GM12892 (cell line): Measurements from ENCODE around the gene NT5DC1.

Source experiments
- POLR2A ChIP-seq: IDR thresholded peaks from 2 replicates; pipeline ENCODE4 v1.6.1; 2011; ENCODE audit warnings: low read depth, low read length, control low read depth
- POLR2AphosphoS5 ChIP-seq: IDR thresholded peaks from 2 replicates; pipeline ENCODE4 v1.6.1; 2011; ENCODE audit warnings: low read depth, low read length, control low read depth
- TAF1 ChIP-seq: IDR thresholded peaks from 2 replicates; pipeline ENCODE4 v1.6.1; 2011; ENCODE audit warnings: low read depth, mild to moderate bottlenecking, control low read depth, low read length, borderline replicate concordance

DNA sequence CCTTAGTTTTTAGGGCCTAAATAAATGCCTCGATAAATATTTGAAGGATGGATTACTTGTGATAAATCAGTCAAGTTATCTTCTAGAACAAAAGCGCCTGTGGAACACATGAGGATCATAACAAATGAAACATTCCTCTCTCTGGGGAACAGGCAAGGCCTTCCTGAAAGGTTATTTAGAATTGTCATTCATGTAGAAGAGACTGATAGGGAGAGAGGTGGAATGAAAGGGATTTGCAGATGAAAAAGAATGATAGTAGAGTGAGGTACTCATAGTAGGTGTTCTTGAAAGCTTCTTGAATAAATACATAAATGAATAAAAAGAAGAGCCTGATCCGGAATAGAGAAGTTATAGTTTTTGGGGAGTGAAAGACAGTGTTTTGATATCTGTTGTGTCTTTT lies 122.7 kb downstream of the NT5DC1 start:
- TF ChIP-seq POLR2AphosphoS5 (no peak), POLR2A (no peak), TAF1 (no peak)
